NCI-H2227 (cell line): ENCODE data around the gene GFER.
"Not testable (repeated sequence)": the region's sequence is repeated elsewhere in the genome, so short reads cannot be mapped to it uniquely, and the experiment has no call there.

Source experiments
- DNase-seq: peaks from one replicate; lab custom pipeline; 2025; ENCODE audit not compliant: unreplicated experiment; lab: John Stamatoyannopoulos, UW

Gene GFER

GRCh38 chr16:2005646-2006045 lies 21.7 kb downstream of the GFER start:
- no peak for DNase-seq

GRCh38 chr16:2006317-2006716 lies 22.3 kb downstream of the GFER start:
- DNase-seq, result no peak

- DNase-seq, result no peak
Measured at GRCh38 chr16:2007081-2007836, 23.3 kb downstream of the GFER start.

DNA sequence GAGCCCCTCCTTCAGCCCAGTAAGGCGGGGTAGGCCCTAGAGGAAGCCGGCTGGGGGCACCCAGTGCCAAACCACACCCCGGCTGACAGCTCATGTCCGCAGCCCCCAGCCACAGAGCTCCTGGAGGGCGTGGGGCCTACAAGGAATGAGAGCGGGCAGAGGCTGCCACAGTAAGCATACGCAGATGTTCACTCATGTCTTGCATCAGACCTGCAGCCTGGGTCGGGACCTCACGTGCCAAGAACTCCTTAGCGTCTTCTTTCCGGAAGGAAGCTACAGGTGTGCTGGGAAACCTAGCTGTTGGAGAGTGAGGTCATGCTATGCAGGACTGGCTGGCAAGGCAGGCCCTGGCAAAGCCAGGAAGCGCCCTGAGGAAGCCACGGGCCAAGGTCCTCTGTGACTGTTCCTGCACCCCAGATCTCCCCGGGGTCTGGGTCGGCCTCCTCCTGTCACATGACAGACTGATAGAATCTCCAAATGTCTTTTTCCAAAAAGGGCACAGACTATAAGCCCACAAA lies 24.1 kb downstream of the GFER start:
- no peak for DNase-seq

DNA sequence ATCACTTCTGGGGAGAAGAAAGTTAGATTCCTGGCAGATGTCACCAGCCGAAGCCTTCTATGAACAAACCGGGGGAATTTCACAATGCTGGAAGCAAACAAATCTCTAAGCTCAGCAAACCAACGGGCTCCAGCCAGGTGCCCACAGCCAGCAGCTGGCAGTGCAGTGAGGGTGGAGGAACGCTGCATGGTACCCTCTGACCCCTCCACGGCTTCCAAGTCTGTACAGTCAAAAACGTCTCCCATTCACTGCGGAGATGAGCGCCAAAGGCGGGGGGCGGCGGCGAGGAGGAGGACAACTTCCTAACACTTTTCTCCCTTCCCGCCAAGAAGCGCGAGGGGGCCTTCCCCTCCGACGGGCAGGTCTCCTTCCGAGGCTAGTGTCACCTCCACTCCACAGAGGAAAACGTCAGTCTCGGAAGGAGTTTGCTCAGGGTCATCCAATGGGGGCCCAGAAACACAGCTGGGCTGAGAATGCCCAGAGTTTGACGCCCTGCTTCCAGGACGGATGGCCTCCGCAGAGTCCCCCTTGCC lies 24.7 kb downstream of the GFER start:
- peak; percentile 52 for DNase-seq

GRCh38 chr16:2009164-2009711 lies 25.2 kb downstream of the GFER start:
- DNase-seq, result no peak

DNA sequence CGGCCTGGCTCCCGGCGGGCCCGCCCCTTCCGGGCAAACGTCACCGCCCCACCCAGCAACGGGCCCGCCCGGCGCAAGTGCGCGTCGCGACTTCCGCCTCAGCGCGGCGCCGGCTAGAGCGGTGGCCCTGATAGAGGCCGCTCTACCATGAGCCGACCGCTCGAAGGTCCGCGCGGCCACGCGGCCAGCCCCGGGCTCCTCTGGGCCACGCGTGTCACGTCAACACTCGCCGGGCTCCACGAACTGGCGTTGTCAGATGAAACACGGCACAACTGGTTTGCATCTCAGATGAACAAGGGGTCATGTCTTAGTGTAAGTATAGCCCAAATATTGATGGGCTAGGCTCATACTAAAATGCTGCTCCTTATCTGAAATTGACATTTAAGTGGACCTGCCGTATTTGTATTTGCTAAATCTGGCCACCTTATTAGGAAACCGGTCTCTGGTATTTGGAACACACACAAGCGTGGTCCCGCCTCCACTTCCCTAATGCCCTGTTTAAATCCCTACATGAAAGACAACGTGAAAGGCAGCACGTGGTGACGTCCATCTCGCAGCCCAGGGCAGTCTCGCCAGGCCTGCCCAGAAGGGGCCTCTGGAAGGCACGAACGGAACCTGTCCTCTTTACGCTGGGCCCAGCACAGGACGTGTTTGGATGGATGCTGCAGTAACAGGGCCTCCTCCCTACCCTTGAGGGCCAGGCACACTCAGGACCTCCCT lies 26.0 kb downstream of the GFER start, which contains the start of gene ZNF598:
Gene ZNF598, minus strand, starts transcription at position 31 of the 720 bp plus-strand sequence.
- DNase-seq, result peak; percentile 97

GRCh38 chr16:2011726-2012125 lies 27.7 kb downstream of the GFER start:
- not testable (repeated sequence) for DNase-seq

DNA sequence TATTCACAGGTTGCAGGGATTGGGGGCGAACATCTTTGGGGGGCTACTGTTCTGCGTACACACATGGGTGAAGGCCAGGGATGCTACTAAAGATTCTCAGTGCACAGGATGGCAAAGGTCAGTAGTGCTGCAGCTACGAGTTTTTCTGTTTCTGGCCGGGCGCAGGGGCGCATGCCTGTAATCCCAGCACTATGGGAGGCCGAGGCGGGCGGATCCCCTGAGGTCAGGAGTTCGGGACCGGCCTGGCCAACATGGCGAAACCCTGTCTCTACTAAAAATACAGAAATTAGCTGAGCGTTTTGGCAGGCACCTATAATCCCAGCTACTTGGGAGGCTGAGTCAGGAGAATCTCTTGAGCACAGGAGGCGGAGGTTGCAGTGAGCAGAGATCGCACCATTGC lies 29.5 kb downstream of the GFER start:
- no peak for DNase-seq

DNA sequence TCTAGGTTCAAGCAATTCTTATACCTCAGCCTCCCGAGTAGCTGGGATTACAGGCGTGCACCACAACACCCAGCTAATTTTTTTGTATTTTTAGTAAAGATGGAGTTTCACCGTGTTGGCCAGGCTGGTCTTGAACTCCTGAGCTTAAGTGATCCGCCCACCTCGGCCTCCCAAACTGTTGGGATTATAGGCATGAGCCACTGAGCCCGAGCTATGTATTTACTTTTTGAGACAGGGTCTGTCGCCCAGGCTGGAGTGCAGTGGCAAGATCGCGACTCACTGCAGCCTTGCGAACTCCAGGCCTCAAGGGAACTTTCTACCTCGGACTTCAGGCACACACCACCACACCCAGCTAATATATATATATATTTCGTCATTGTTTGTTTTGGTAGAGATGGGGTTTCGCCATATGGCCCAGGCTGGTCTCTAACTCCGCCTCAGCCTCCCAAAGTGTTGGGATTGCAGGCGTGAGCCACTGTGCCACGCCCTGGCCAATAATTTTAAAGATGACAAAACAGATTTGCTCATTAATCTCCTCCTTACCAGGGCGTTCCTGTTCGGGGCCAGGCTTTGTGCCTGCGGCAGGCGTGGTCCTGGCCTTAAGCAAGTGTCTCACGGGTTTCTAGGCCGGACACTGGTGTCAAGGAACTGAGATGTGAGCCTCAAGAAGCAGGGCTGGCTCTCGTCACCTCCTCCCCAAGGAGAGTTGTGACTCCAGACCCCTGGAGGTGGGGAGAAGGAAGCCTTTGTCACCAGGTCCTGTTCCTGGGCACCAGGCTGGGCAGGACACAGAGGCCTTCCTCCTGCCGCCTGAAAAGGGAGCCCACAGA lies 31.3 kb downstream of the GFER start:
- no peak for DNase-seq

DNA sequence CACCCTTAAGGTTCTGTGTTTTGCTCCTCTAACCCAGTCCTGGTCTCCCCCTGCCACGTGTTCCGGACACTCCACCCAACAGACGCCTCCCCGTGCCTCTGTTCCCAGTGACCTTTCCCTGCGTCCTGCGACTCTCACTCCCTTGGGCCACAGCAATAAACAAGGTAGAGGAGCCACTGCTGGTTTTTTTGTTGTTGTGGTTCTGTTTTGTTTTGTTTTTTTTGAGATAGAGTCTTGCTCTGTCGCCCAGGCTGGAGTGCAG lies 31.9 kb downstream of the GFER start:
- no peak for DNase-seq

GRCh38 chr16:2016407-2016922 lies 32.5 kb downstream of the GFER start:
- peak; percentile 20 for DNase-seq

- peak; percentile 28 for DNase-seq
Measured at GRCh38 chr16:2019518-2019920, 35.5 kb downstream of the GFER start, which contains the start of gene NPW. Gene NPW (plus strand): TSS chr16:2019785.

GRCh38 chr16:2019921-2020831 lies 36.2 kb downstream of the GFER start:
- no peak for DNase-seq

DNA sequence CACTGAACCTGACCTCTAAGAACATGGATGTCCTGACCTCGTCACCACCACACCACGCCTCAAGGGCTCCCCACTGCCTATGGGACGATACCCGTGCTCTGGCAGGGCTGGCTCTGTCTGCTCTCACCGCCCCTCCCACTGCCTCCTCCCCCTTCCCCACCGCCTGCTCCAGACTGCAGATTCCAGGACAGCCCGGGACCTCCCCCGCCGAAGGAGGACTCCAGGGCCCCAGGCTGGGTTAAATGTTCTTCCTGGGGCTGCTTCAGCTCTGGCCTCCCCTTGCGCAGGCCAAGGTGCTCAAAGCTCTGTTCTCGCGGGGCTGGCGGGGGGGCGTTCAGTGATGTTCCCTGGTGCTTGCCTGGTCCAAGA lies 38.7 kb downstream of the GFER start:
- peak; percentile 65 for DNase-seq

DNA sequence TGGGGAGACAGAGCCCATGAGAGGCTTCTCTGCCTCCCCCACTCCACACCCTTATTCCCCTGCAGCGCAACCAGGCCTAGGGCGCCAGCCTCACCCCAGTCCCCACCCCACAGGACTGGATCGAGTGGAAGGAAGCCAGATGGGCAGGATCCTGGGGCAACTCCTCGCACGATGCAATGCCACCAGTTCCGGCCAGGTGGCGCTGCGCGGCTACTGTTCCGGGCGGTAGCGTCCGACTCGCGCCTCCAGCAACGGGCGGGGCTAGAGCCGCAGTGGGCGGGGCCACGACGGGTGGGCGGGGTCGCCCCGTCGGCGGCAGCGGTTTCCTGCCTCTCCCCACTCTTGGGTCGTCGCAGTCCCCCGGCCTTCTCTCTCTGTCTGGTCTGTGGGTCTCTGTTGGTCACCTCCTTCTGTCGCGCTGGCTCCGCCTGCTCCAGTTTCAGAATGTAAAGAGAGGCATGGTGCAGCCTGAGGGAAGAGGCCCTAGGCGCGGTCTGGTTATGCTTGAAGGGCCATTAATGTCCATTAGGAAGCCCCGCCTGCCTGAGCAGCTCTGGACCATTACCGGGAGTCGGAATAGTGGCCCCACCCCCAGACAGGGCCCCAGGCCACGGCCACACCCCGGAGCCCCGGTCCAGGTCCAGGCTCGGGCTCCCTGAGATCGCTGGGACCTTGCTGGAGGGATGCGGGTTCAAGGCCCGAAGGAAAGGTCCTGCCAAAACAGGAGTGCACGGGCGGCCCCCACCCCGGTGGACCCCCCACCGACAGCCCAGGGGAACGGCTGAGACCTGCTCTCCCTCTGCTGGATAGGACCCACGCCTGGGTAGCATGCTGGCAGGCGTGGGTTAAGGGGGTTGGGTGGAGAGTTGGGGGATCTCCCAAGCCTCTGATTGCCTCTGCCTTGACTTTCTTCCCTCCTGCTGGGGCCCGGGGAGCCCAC lies 39.4 kb downstream of the GFER start:
- peak; percentile 95 for DNase-seq

GRCh38 chr16:2024032-2024420 lies 40.0 kb downstream of the GFER start:
- DNase-seq, result no peak

GRCh38 chr16:2025251-2025650 lies 41.3 kb downstream of the GFER start:
- DNase-seq, result no peak
